A549 treated with CpdA at 1 μM for 4 hours (cell line): Measurements from ENCODE around the gene NT5E. TPM values are rescaled to one million over a fixed set of nuclear protein-coding genes. Genes with fewer than 3 reads are reported as not detected.

Experiments used
- total RNA-seq: library from RNA; stranded (reverse); fragments of 200-300 nt; extraction: Qiagen RNA extraction; gene quantifications from 5 replicates; pipeline ENCODE4 v1.2.3, GENCODE V29; 2022; ENCODE audit warnings: low read depth

Gene NT5E
- total RNA-seq: 29.2 to 46.8 TPM (median 39.3 TPM) in 5 replicates

GRCh38 chr6:85449818-85450759, at the start of gene NT5E:
TSS of gene NT5E (plus strand) at chr6:85450083. CDS start at chr6:85450140, 57 bp downstream.

Other genes with a start within 250 kb of the NT5E start
- 31.2 to 50.5 TPM (median 37.0 TPM) in 5 replicates for gene SNX14, start 143.8 kb downstream of the NT5E start, total RNA-seq
- 128 to 142 TPM (median 131 TPM) in 5 replicates for gene SYNCRIP, start 192.8 kb downstream of the NT5E start, total RNA-seq